OCI-LY7 (cell line): Measurements from ENCODE around the gene TCF12. TPM values are rescaled to one million over a fixed set of nuclear protein-coding genes. Genes with fewer than 3 reads are reported as not detected.

Source experiments
- BruUV-seq: library from RNA; stranded (reverse); fragments of 400-500 nt; replicated peaks from 2 replicates; lab custom pipeline; 2021; lab: Mats Ljungman, UMichigan
- CTCF ChIA-PET: fragments of 300-600 bp; sonication (Branson Sonifier 250); formaldehyde crosslinking; loops from one replicate; lab custom pipeline; 2022; ENCODE audit warnings: antibody characterized with exemption; ENCODE audit not compliant: unreplicated experiment; lab: Charles Lee
- POLR2A ChIA-PET: fragments of 300-600 bp; sonication (Branson Sonifier 250); formaldehyde crosslinking; loops from one replicate; lab custom pipeline; 2022; ENCODE audit warnings: antibody characterized with exemption; lab: Charles Lee
- DNase-seq: peaks from one replicate; pipeline ENCODE4 v3.0.0-alpha.2; 2015; ENCODE audit warnings: low spot score
- H2AFZ ChIP-seq: fragments of 200-600 bp; sonication (generic), shearing (Covaris generic); 2 replicates; pipeline ENCODE4 v1.6.1; 2014; ENCODE audit warnings: mild to moderate bottlenecking, antibody characterized with exemption, low read length, moderate library complexity
- H3K27ac ChIP-seq: fragments of 200-600 bp; sonication (generic); 2 replicates; pipeline ENCODE4 v1.5.1; 2014; ENCODE audit warnings: mixed run types, low read depth, mild to moderate bottlenecking, moderate library complexity, low read length, inconsistent platforms; ENCODE audit not compliant: poor library complexity, severe bottlenecking
- H3K36me3 ChIP-seq: fragments of 200-600 bp; sonication (generic); 2 replicates; pipeline ENCODE4 v1.6.1; 2014; ENCODE audit warnings: mild to moderate bottlenecking, antibody characterized with exemption, low read length, moderate library complexity, mixed read lengths; ENCODE audit not compliant: insufficient read depth
- H3K4me1 ChIP-seq: fragments of 200-600 bp; sonication (generic); 2 replicates; pipeline ENCODE4 v1.5.1; 2014; ENCODE audit warnings: mild to moderate bottlenecking, low read length; ENCODE audit not compliant: insufficient read depth, poor library complexity, severe bottlenecking
- H3K4me2 ChIP-seq: fragments of 200-600 bp; sonication (generic); 2 replicates; pipeline ENCODE4 v1.6.1; 2014; ENCODE audit warnings: mild to moderate bottlenecking, low read length
- H3K4me3 ChIP-seq: fragments of 200-600 bp; sonication (generic); 2 replicates; pipeline ENCODE4 v1.5.1; 2014; ENCODE audit warnings: mild to moderate bottlenecking, low read depth, low read length; ENCODE audit not compliant: poor library complexity, severe bottlenecking
- H3K79me2 ChIP-seq: fragments of 200-600 bp; sonication (generic); 2 replicates; pipeline ENCODE4 v1.6.1; 2016; ENCODE audit warnings: low read depth, mild to moderate bottlenecking, low read length, moderate library complexity, mixed read lengths; ENCODE audit not compliant: insufficient read depth
- H3K9me2 ChIP-seq: fragments of 200-600 bp; sonication (generic); 2 replicates; pipeline ENCODE4 v1.6.1; 2016; ENCODE audit warnings: mild to moderate bottlenecking, low read length, mixed read lengths; ENCODE audit not compliant: insufficient read depth
- H3K9me3 ChIP-seq: fragments of 200-600 bp; sonication (generic); 2 replicates; pipeline ENCODE4 v1.6.1; 2014; ENCODE audit warnings: mild to moderate bottlenecking, mixed run types, low read length, mixed read lengths
- H4K20me1 ChIP-seq: fragments of 200-600 bp; sonication (generic); 2 replicates; pipeline ENCODE4 v1.6.1; 2014; ENCODE audit warnings: mild to moderate bottlenecking, antibody characterized with exemption, low read length, moderate library complexity, mixed read lengths; ENCODE audit not compliant: insufficient read depth
- EZH2phosphoT487 ChIP-seq: fragments of 200-600 bp; sonication (generic); IDR thresholded peaks from 2 replicates; pipeline ENCODE4 v1.6.1; 2018; ENCODE audit warnings: low read depth, borderline replicate concordance, mild to moderate bottlenecking, mixed run types, antibody characterized with exemption, low read length, moderate library complexity, mixed read lengths
- intact Hi-C: fragments of 100-400 bp; cut with micrococcal nuclease; formaldehyde crosslinking; loops from one replicate; pipeline ENCODE4 v1.10.0; 2022; ENCODE audit not compliant: unreplicated experiment
- total RNA-seq, 2 experiments: library from RNA; depleted of rRNA in 1 of 2; stranded (reverse); fragments of >200 nt in 1 of 2; shearing (Covaris generic) in 1 of 2; gene quantifications; 2 replicates each; pipeline ENCODE4 v1.2.3, GENCODE V29; 2014 to 2022
- TF ChIP-seq, protein P1 (sequence below): fragments of 200-600 bp; sonication (generic); conservative IDR thresholded peaks from 2 replicates; pipeline ENCODE4 v1.5.1; 2014; ENCODE audit warnings: mild to moderate bottlenecking, antibody characterized with exemption, low read length, moderate library complexity, mixed read lengths

TCF12 gene
- total RNA-seq, 2 experiments from 2014 or later = 51.6 to 139 TPM

DNA sequence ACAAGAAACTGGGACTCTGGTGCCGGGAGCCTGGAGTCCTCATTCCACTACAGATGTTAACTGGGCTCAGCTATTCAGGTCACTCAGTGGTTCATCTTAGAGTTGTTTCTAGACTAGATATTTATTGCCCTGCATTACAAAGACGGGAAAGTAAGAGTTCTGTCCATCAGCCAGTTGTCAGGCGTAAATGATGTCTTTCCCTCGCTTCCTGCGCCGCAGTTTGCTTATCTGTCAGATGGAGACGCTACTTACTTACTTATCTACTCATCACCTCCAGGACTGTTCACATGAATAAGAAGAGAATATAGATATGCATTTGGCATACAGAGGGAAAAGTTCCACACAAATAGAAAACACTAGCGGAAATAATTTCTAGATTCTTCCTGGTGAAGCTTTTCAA is 410.0 kb downstream of the TCF12 start:
- CTCF ChIA-PET = no interaction called here
- no peak overlapping the region for H2AFZ ChIP-seq
- DNase-seq = no peak
- H3K27ac ChIP-seq = no peak overlapping the region
- BruUV-seq = no TSS peak
- no peaks in the 10 kb centered on the region for H3K36me3 ChIP-seq
- no peak overlapping the region for H3K4me2 ChIP-seq
- POLR2A ChIA-PET = no interaction called here
- H3K9me3 ChIP-seq = no peaks in the 10 kb centered on the region
- H4K20me1 ChIP-seq = no peaks in the 10 kb centered on the region
- peaks cover 6% of the 10 kb centered on the region for H3K4me1 ChIP-seq
- no peak overlapping the region for H3K4me3 ChIP-seq
- H3K79me2 ChIP-seq = no peaks in the 10 kb centered on the region
- TF ChIP-seq, protein P1, sequence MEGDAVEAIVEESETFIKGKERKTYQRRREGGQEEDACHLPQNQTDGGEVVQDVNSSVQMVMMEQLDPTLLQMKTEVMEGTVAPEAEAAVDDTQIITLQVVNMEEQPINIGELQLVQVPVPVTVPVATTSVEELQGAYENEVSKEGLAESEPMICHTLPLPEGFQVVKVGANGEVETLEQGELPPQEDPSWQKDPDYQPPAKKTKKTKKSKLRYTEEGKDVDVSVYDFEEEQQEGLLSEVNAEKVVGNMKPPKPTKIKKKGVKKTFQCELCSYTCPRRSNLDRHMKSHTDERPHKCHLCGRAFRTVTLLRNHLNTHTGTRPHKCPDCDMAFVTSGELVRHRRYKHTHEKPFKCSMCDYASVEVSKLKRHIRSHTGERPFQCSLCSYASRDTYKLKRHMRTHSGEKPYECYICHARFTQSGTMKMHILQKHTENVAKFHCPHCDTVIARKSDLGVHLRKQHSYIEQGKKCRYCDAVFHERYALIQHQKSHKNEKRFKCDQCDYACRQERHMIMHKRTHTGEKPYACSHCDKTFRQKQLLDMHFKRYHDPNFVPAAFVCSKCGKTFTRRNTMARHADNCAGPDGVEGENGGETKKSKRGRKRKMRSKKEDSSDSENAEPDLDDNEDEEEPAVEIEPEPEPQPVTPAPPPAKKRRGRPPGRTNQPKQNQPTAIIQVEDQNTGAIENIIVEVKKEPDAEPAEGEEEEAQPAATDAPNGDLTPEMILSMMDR = no peak
- no peak for TF ChIP-seq EZH2phosphoT487
- intact Hi-C loops = no loop called here
- H3K9me2 ChIP-seq = no peaks in the 10 kb centered on the region

DNA sequence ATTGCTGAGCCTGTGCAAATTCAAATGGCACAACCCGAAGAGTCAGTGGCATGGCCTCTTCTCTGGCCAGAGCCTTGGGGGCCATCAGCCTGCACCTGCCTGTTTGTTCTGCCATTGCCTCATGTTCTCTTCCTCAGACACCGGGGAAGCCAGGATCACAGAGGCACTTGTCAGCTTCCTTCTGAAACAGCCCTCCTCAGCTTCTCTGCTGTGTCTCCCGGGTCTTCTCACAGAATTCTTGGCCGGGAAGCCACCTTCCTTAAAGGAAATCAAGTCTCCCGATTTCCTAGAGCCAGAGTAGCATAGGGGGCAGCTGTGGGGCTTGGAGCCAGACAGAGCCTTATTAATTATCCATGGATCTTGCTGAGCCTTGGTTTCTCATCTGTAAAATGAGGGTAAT is 410.5 kb downstream of the TCF12 start:
- no peak overlapping the region for H3K4me2 ChIP-seq
- intact Hi-C loops = no loop called here
- H2AFZ ChIP-seq = no peak overlapping the region
- H3K36me3 ChIP-seq = no peaks in the 10 kb centered on the region
- no peaks in the 10 kb centered on the region for H3K9me2 ChIP-seq
- H4K20me1 ChIP-seq = no peaks in the 10 kb centered on the region
- BruUV-seq = no TSS peak
- no peak overlapping the region for H3K4me3 ChIP-seq
- H3K9me3 ChIP-seq = no peaks in the 10 kb centered on the region
- ChIA-PET CTCF (no interaction called here), POLR2A (interaction anchor here (0.5 kb wide), 1 partner anchor 13 kb away, joined by 3 read pairs; no protein-coding TSS in a partner anchor)
- no peak overlapping the region for H3K27ac ChIP-seq
- H3K4me1 ChIP-seq = peaks cover 2% of the 10 kb centered on the region
- DNase-seq = no peak
- H3K79me2 ChIP-seq = no peaks in the 10 kb centered on the region
- TF ChIP-seq, protein P1 = no peak
- TF ChIP-seq EZH2phosphoT487 = no peak

DNA sequence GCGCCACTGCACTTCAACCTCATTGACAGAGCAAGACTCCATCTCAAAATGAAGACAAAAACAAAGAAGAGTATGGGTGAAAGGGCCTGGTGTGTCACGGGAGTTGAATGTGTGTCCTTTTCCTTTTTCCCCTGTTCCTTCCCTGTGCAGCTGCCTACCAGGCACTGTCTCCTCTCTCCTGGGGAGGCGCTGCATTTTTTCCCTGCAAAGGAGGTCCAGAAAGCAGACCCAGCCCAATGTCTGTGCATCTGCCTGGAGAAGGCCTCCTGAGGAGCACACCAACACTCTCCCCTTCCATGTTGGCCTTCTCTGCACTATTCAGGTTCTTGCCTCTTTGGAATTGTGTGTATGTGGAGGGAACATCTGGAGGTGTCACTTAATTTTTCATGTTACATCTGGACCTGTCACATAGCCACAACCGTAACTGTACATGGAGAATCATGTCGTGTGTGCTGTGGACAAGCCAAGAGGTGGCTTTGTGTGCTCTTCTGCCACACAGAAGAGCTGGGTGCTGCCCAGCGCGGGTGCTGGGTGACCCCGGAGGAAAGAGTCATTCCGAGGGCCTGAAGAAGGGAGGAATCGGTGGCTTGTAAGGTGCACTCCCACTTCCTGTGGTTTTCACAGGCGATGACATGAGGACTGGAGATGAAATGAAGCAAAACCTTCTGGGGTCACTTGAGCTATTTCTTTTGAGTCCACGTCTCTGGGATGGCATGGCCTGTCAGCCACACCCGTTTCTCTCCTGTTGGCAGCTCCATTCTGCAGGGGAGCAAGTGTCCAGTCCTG is 411.3 kb downstream of the TCF12 start:
- intact Hi-C loops = no loop called here
- Histone ChIP-seq H3K9me3 (no peaks in the 10 kb centered on the region), H3K4me1 (no peaks in the 10 kb centered on the region), H3K4me2 (no peak overlapping the region), H3K79me2 (no peaks in the 10 kb centered on the region), H3K36me3 (no peaks in the 10 kb centered on the region), H4K20me1 (no peaks in the 10 kb centered on the region), H2AFZ (no peak overlapping the region), H3K27ac (no peak overlapping the region), H3K4me3 (no peak overlapping the region), H3K9me2 (no peaks in the 10 kb centered on the region)
- no TSS peak for BruUV-seq
- ChIA-PET CTCF (no interaction called here), POLR2A (interaction anchor here (0.5 kb wide), 1 partner anchor 12 kb away, joined by 3 read pairs; no protein-coding TSS in a partner anchor)
- DNase-seq = no peak
- TF ChIP-seq EZH2phosphoT487 = no peak
- TF ChIP-seq, protein P1 = no peak
